GM12878 (cell line): ENCODE data around the gene CALD1. TPM values are rescaled to one million over a fixed set of nuclear protein-coding genes. Genes with fewer than 3 reads are reported as not detected.

Source experiments
- ATAC-seq: fragments of 200-7000 bp; cut with Tn5 transposase; 3 replicates; pipeline ENCODE4 v1.9.1; 2020; ENCODE audit warnings: mild to moderate bottlenecking, moderate library complexity
- BruUV-seq: library from RNA; stranded (reverse); fragments of 400-500 nt; replicated peaks from 2 replicates; lab custom pipeline; 2021; lab: Mats Ljungman, UMichigan
- CTCF ChIA-PET: fragments of 300-600 bp; sonication (Branson Sonifier 250); formaldehyde crosslinking; extraction: SDS; loops from one replicate; lab custom pipeline; 2021; ENCODE audit warnings: inconsistent platforms; lab: Yijun Ruan, JAX
- POLR2A ChIA-PET: fragments of 350-600 bp; formaldehyde crosslinking; extraction: SDS; loops from one replicate; lab custom pipeline; 2021; ENCODE audit warnings: inconsistent platforms; lab: Charles Lee
- RAD21 ChIA-PET: fragments of 300-600 bp; sonication (Branson Sonifier 250); formaldehyde crosslinking; loops from one replicate; lab custom pipeline; 2023; ENCODE audit warnings: antibody characterized with exemption; ENCODE audit not compliant: unreplicated experiment; lab: Charles Lee
- SMC1A ChIA-PET: fragments of 300-600 bp; sonication (Branson Sonifier 250); formaldehyde crosslinking; loops from one replicate; lab custom pipeline; 2023; ENCODE audit not compliant: unreplicated experiment, uncharacterized antibody; lab: Charles Lee
- DNase-seq: peaks from one replicate; pipeline ENCODE4 v3.0.0-alpha.2; 2011; ENCODE audit warnings: low read depth, low spot score
- FAIRE-seq: peaks from 3 replicates; lab custom pipeline; 2011; peaks lifted over from hg19 to GRCh38; lab: Jason Lieb, UNC
- H2AFZ ChIP-seq: 2 replicates; pipeline ENCODE4 v1.6.0; 2011; ENCODE audit warnings: low read depth, low read length, control low read depth; ENCODE audit not compliant: control insufficient read depth
- H3K27ac ChIP-seq: 2 replicates; pipeline ENCODE4 v1.5.1; 2011; ENCODE audit warnings: control low read depth; ENCODE audit not compliant: control insufficient read depth, insufficient read depth
- H3K27me3 ChIP-seq, 2 experiments: replicated peaks in 1 of 2; 2 replicates each; pipeline versions ENCODE4 v1.6.0 to v1.6.1; 2011; ENCODE audit warnings: low read length in 1 of 2; ENCODE audit not compliant: control insufficient read depth in 2 of 2, insufficient read depth in 2 of 2
- H3K36me3 ChIP-seq, 2 experiments: 2 replicates each; pipeline ENCODE4 v1.5.1; 2011; ENCODE audit warnings: low read length in 1 of 2; ENCODE audit not compliant: control insufficient read depth in 2 of 2, insufficient read depth in 2 of 2
- H3K4me1 ChIP-seq: 2 replicates; pipeline ENCODE4 v1.6.1; 2011; ENCODE audit warnings: mild to moderate bottlenecking, low read length, moderate library complexity, mixed read lengths; ENCODE audit not compliant: control insufficient read depth, insufficient read depth
- H3K4me2 ChIP-seq: 2 replicates; pipeline ENCODE4 v1.6.0; 2011; ENCODE audit warnings: control low read depth; ENCODE audit not compliant: control insufficient read depth, insufficient read depth
- H3K4me3 ChIP-seq: fragments of 200-600 bp; sonication (generic); 2 replicates; pipeline ENCODE4 v1.5.1; 2016
- H3K79me2 ChIP-seq: 2 replicates; pipeline ENCODE4 v1.6.0; 2011; ENCODE audit warnings: low read length; ENCODE audit not compliant: control insufficient read depth, insufficient read depth
- H3K9ac ChIP-seq: 2 replicates; pipeline ENCODE4 v1.8.0; 2011; ENCODE audit warnings: low read length, control low read depth, mixed read lengths; ENCODE audit not compliant: control insufficient read depth, insufficient read depth
- H3K9me3 ChIP-seq: replicated peaks from 3 replicates; pipeline ENCODE4 v1.5.1; 2011; ENCODE audit warnings: mild to moderate bottlenecking, low read length; ENCODE audit not compliant: control insufficient read depth, insufficient read depth
- H4K20me1 ChIP-seq: 2 replicates; pipeline ENCODE4 v1.6.0; 2011; ENCODE audit not compliant: control insufficient read depth, insufficient read depth
- CBX5 ChIP-seq: sonication (generic); IDR thresholded peaks from 2 replicates; pipeline ENCODE4 v1.6.1; 2016; ENCODE audit warnings: low read depth, moderate library complexity, mild to moderate bottlenecking, inconsistent platforms
- CHD2 ChIP-seq: IDR thresholded peaks from 2 replicates; pipeline ENCODE4 v1.6.1; 2011; ENCODE audit warnings: low read depth, low read length, improper control_type of control experiment, borderline replicate concordance
- PAX8 ChIP-seq: fragments of 450-650 bp; IDR thresholded peaks from 2 replicates; pipeline ENCODE4 v1.6.1; 2017; ENCODE audit warnings: mild to moderate bottlenecking, moderate library complexity
- WGBS: methylation state at CpG from one replicate; pipeline ENCODE4 v1.1.6; 2016; ENCODE audit warnings: low lambda C conversion rate; ENCODE audit not compliant: insufficient replicate concordance, insufficient coverage; ENCODE audit errors: missing lambda C conversion rate; 5-methylcytosine and 5-hydroxymethylcytosine counted together
- in situ Hi-C: fragments of 300-500 bp; cut with MboI; formaldehyde crosslinking; loops from 9 replicates; pipeline ENCODE4 v1.14.3; 2018; ENCODE audit warnings: mixed read lengths
- intact Hi-C: fragments of 100-400 bp; cut with micrococcal nuclease; formaldehyde crosslinking; loops from one replicate; pipeline ENCODE4 v1.14.2; 2022; ENCODE audit not compliant: unreplicated experiment
- polyA plus RNA-seq, 11 experiments: library from polyadenylated mRNA; depleted of rRNA in 4 of 11; unstranded in 6 of 11; stranded (reverse) in 5 of 11; fragments of >200 nt; fragmentation: Nextera tagmentation in 4 of 11; fragmentation: Illumina TruSeq in 1 of 11; extraction: Ambion mirVana in 4 of 11; extraction: Trizol in 1 of 11; gene quantifications; 1 replicate in 1 of 11; 2 replicates in 10 of 11; pipeline versions ENCODE4 v1.2.1 to v1.2.3, GENCODE V29; 2011 to 2016; ENCODE audit warnings: inconsistent platforms in 2 of 11, missing spikeins in 2 of 11, low read depth in 1 of 11
- total RNA-seq, 4 experiments: library from RNA; depleted of rRNA in 3 of 4; stranded (reverse); fragments of >200 nt in 3 of 4; fragmentation: Illumina TruSeq in 1 of 4; extraction: Trizol in 1 of 4; gene quantifications; 2 replicates each; pipeline versions ENCODE4 v1.2.1 to v1.2.3, GENCODE V29; 2013 to 2021

The CALD1 gene
- total and polyA plus RNA-seq, 10 of the 15 experiments (the other 5 are each of a cell fraction or from before 2014, with no cell fraction given): 0.03 to 1.3 (median 0.22) TPM

- no peak for DNase-seq
- in situ Hi-C loops: no loop called here
- peak; percentile 77; the same call in 1 of the 2 replicates for TF ChIP-seq CBX5
- no peak for TF ChIP-seq CHD2
- TF ChIP-seq, all 136 proteins: peak for 1
- H4K20me1 ChIP-seq: no peaks in the 10 kb centered on the region
- H3K4me3 ChIP-seq: no peak overlapping the region
- no peak overlapping the region for H2AFZ ChIP-seq
- H3K4me1 ChIP-seq: peaks cover 20% of the 10 kb centered on the region
- ChIA-PET RAD21 (no interaction called here), CTCF (no interaction called here), POLR2A (no interaction called here), SMC1A (interaction anchor here (1.5 kb wide), 1 partner anchor 30 kb away, joined by 3 read pairs; no protein-coding TSS in a partner anchor)
- peaks cover 12% of the 10 kb centered on the region for H3K9me3 ChIP-seq
- WGBS: 83% methylated on average over 4 of the region's 4 CpGs
- no peak overlapping the region for H3K4me2 ChIP-seq
- ATAC-seq (no peak), FAIRE-seq (no peak)
- H3K27ac ChIP-seq: no peak overlapping the region
- no peaks in the 10 kb centered on the region for H3K27me3 ChIP-seq
- no peak overlapping the region for H3K9ac ChIP-seq
- no TSS peak for BruUV-seq
- H3K36me3 ChIP-seq: no peaks in the 10 kb centered on the region
- intact Hi-C loops: no loop called here
- H3K79me2 ChIP-seq: no peaks in the 10 kb centered on the region
Observed at GRCh38 chr7:134896073-134896472, 116.6 kb downstream of the CALD1 start.

GRCh38 chr7:134897936-134898335, 118.5 kb downstream of the CALD1 start:
- Histone ChIP-seq H3K4me2 (no peak overlapping the region), H3K4me1 (peaks cover 20% of the 10 kb centered on the region), H3K79me2 (no peaks in the 10 kb centered on the region), H3K36me3 (no peaks in the 10 kb centered on the region), H3K27me3 (no peaks in the 10 kb centered on the region), H2AFZ (no peak overlapping the region), H3K9me3 (peaks cover 12% of the 10 kb centered on the region), H3K9ac (no peak overlapping the region), H3K27ac (no peak overlapping the region)
- in situ Hi-C loops (no loop called here), intact Hi-C loops (no loop called here)
- no TSS peak for BruUV-seq
- 56% methylated on average over 7 of the region's 7 CpGs for WGBS
- POLR2A ChIA-PET: no interaction called here
- TF ChIP-seq PAX8: no peak
- TF ChIP-seq, all 136 proteins: peak for 0
- H3K4me3 ChIP-seq: no peak overlapping the region
- ATAC-seq: no peak
- no peak for FAIRE-seq
- RAD21 ChIA-PET: no interaction called here
- SMC1A ChIA-PET: interaction anchor here (1.1 kb wide), 1 partner anchor 43 kb away, joined by 3 read pairs; no protein-coding TSS in a partner anchor
- H4K20me1 ChIP-seq: no peaks in the 10 kb centered on the region
- no peak for DNase-seq
- CTCF ChIA-PET: interaction anchor here (1.4 to 1.5 kb wide), 2 partner anchors 36 to 53 kb away, joined by 3 to 5 read pairs; no protein-coding TSS in a partner anchor
